Fibroblast of peridontal ligament (primary cell): ENCODE data around the gene ESF1.

Experiments used
- DNase-seq: peaks from one replicate; pipeline ENCODE4 v3.0.0-alpha.2; 2010; ENCODE audit errors: extremely low read depth

The ESF1 gene

GRCh38 chr20:13678944-13679343, 105.8 kb downstream of the ESF1 start:
- no peak for DNase-seq

- no peak for DNase-seq
Measured at GRCh38 chr20:13677241-13677640, 107.5 kb downstream of the ESF1 start.

GRCh38 chr20:13676682-13677081, 108.0 kb downstream of the ESF1 start:
- no peak for DNase-seq

- no peak for DNase-seq
Measured at GRCh38 chr20:13672690-13673089, 112.0 kb downstream of the ESF1 start.

GRCh38 chr20:13671916-13672378, 112.8 kb downstream of the ESF1 start:
- DNase-seq, result peak; percentile 38

GRCh38 chr20:13671512-13671911, 113.2 kb downstream of the ESF1 start:
- no peak for DNase-seq

- no peak for DNase-seq
Measured at GRCh38 chr20:13670160-13670559, 114.6 kb downstream of the ESF1 start.

GRCh38 chr20:13665709-13666395, 118.9 kb downstream of the ESF1 start:
- no peak for DNase-seq
